22Rv1 (cell line): ENCODE data around the gene NELFB.

Experiments used
- ZFX ChIP-seq: fragments of 450-650 bp; IDR thresholded peaks from 2 replicates; pipeline ENCODE4 v1.6.1; 2017; ENCODE audit warnings: antibody characterized with exemption, borderline replicate concordance
- TF ChIP-seq, protein P1 (sequence below): fragments of 450-650 bp; IDR thresholded peaks from 2 replicates; pipeline ENCODE4 v1.5.1; 2017; ENCODE audit warnings: mild to moderate bottlenecking

DNA sequence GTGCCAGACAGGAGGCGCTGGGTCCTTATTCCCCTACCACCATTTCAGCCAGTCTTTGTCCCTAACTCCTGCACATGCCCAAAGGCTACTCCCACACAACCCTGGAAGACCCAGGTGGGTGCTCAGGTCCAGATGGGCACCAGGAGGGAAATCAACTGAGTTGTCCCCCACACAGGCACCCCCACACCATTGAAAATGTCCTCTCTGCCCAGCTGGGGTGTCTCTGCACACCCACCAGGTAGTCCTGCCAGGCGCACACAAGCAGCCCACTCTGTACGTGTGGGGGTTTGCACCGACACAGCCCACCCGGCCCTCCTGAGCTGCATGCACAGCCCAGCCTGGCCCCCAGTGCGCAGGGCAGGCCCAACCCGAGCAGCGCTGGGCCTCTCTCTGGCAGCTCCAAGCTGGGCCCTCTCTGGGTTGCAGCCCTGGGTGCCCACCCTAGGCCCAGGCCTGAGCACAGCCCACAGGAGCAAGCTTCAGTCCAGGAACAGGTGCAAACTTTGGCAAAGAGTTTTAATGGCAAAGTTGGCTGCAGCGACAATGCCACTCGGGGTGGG is 35.3 kb upstream of the NELFB start:
- TF ChIP-seq, protein P1, sequence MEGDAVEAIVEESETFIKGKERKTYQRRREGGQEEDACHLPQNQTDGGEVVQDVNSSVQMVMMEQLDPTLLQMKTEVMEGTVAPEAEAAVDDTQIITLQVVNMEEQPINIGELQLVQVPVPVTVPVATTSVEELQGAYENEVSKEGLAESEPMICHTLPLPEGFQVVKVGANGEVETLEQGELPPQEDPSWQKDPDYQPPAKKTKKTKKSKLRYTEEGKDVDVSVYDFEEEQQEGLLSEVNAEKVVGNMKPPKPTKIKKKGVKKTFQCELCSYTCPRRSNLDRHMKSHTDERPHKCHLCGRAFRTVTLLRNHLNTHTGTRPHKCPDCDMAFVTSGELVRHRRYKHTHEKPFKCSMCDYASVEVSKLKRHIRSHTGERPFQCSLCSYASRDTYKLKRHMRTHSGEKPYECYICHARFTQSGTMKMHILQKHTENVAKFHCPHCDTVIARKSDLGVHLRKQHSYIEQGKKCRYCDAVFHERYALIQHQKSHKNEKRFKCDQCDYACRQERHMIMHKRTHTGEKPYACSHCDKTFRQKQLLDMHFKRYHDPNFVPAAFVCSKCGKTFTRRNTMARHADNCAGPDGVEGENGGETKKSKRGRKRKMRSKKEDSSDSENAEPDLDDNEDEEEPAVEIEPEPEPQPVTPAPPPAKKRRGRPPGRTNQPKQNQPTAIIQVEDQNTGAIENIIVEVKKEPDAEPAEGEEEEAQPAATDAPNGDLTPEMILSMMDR: no peak
- no peak for TF ChIP-seq ZFX
